NCI-H345 (cell line): ENCODE measurements around the gene PRKCZ.

ENCODE experiments used
- DNase-seq: peaks from one replicate; lab custom pipeline; 2025; lab: John Stamatoyannopoulos, UW

Gene PRKCZ

DNA sequence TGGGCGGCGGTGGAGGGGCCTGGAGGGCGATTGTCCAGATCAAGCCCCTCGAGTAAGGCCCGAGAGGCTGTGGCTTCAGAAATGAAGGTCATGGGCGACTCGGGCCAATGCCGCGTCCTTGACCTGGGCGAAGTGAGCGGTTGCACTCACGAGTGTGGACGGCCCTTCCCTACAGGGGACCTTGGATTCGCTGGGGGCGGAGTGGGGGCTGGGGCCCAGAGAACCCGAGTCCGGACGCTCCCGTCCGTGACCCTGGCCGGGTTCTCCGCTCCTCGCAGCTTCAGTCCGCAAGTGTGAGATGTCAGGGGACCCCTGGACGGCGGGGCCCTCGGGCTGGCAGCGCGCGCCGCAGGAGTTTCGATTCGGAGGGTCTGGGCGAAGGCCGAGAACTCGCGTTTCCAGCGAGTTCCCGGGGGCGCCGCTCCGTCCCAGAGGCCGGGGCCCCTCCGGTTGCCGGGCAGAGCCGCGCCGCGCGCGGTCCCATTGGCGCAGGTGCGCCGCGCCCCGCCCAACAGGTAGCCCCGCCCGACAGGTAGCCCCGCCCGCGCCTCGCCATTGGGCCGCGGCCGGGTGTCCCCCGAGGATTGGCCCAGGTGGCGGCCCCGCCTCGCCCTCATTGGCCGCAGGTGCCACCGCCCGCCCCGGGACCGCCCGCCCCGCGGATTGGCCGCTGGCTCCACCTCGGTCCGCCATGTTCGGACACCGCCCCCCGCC is at the start of gene PRKCZ:
PRKCZ (plus strand) TSS at position 694 of the 714 bp plus-strand sequence. CDS start 220 bp downstream, outside the sequence.
- peak; percentile 96 for DNase-seq

DNA sequence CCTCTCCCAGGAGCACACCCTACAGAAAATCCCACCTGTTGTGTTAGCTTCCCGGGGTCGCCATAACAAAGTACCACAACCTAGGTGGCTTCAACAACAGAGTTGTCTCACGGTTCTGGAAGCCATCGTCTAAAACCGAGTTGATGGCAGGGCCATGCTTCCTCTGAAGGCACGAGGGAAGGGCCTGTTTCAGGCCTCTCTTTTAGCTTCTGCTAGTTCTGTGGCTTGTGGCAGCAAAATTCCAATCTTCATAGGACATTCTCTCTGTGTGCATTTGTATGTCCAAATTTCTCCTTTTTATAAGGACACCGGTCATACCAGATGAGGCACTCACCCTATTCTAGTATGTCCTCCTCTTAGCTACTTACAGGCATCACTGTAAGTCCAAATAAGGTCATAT is 49.8 kb upstream of the PRKCZ start:
- no peak for DNase-seq

DNA sequence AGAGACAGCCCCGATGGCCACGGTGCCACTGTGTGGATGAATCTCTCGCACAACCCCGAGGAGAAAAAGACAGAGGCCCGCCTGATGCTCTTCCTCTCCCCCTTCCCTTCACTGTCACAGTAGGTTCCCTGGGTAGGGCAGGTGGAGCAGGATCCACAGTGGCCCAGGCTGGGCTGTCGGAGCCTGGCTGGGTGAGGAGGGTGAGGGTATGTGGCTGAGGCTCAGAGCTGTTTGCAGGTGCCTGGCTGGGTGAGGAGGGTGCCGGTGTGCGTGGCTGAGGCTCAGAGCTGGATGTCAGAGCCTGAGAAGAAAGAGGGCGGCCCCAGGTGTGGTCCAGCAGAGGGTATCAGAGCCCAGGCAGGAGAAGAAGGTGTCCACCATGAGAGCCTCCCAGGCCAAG is 49.4 kb upstream of the PRKCZ start:
- DNase-seq: no peak

DNA sequence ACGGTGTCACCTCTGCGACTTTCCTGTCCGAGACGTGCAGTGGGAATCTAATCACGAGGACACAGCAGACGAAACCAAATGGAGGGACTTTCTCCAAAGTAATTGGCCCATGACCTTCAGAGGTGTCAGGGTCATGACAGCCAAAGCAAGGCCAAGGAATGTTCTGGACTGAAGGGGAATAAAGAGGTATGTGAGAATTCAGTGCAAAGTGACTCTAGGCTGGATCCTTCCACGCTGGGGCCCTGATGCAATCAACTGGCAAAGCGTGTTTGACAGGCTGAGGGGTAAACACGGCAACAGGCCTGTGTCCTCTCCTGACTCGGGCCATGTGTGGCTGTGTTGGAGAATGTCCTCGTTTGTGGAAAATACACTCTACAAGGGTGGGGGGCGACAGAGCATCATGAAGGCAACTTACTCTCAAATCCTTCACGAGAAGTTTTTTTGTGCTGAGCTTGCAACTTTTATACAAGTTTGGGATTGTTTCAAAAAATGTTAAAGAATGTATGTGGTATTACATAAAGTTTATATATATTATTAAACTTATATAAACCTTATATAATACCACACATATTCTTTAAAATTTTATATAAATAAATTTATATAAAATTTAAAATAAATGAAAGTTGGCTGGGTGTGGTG is 48.3 kb upstream of the PRKCZ start:
- no peak for DNase-seq

DNA sequence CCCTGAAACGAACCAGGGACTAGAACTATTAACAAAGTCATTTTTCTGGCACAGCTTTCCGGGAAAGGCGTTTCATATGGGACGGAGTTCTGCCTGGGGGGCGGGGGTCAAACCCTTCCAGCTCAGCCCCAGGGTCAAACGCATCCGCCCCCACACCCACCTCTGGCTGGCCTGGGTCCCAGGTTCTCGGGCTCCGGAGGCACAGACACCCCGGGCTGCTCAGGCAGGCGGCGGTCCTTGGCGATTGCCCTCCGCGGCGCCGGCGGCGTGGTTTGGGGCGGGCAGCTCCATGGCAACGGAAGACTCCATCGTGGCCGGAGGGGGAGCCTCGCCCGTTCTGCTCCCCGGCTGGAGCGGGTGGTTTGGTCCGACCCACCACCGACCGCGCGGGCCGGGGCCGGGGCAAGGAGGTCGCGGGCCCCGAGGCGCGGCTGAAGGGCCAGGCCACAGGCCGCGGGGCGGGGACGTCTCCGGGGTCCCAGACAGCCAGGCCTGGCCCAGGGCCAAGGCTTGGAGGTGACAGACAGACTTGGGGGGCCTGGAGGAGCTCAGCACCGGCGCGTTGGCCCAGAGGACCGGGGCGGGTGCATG is 46.6 kb upstream of the PRKCZ start, which contains the start of gene CFAP74:
CFAP74 (minus strand) TSS at position 246 of the 591 bp plus-strand sequence. CDS start 12,830 bp downstream, outside the sequence.
- DNase-seq: peak; percentile 11

DNA sequence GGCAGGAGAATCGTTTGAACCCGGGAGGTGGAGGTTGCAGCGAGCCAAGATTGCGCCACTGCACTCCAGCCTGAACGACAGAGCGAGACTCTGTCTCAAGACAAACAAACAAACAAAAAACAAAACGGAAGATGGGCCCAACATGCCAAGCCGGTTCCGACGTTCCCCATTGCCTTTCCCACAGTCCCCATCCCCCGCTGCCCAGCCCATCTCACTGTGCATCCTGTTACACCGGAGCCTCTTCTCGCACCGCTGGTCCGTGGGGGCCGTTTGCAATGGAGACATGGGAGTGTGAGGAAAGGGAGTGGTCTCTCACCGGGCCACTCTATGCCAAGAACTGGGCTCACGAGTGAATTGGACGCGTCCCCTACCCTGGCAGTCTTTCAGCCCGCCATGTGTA is 45.4 kb upstream of the PRKCZ start:
- no peak for DNase-seq

DNA sequence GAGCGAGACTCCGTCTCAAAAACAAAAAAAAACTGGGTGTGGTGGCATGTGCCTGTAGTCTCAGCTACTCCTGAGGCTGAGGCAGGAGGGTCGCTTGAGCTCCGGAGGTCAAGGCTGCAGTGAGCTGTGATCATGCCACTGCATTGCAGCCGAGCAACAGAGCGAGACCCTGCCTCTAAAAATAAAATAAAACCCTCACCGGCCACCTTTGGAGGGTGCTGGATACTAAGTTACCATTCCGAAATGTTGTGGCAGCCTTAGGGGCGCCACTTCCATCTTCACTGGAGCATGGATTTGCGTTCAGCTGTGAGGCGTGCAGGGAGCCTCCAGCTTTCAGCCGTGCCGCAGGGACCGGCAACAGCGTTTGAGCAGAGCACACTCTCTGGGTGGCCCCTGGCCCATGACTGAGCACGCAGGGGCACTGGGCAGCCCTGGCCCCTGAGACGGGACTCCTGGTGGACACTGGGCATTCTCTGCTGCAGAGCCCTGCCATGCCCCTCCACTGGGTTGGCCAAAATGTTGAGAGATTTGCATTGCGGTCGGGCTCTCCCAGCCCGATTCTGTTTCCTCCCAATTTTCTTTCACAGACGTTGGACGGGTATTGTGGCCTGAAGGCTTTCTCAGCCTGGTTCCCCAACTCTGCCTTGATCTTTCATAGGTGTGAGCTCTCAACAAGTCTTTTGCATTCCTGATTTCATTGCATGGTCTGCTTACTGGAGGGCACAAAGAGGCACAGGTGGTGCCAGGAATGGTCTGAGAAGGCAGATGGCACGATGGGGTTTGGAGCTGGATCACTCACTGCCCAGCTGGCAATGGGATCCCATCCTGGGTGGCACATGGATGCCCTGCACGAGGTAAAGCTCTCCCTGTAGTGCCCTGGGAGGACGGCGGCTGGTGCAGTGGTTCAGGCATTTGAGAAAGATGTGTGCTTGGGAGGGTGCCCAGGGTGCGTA is 40.8 kb upstream of the PRKCZ start:
- no peak for DNase-seq

DNA sequence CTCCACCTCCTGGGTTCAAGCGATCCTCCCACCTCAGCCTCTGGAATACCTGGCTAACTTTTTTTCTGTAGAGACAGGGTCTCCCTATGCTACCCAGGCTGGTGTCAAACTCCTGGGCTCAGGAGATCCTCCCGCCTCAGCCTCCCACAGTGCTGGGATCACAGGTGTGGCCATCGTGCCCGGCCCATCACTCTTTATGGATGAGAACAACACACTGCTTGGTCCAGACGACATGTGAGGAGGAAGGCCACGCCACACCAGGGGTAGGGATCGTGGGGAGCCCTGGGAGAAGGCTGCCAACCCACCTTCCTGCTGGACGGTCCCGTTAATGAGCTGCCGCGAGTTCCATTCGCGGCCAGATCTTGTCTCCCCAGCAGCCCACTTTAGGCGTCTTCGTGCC is 36.0 kb upstream of the PRKCZ start:
- DNase-seq: no peak

DNA sequence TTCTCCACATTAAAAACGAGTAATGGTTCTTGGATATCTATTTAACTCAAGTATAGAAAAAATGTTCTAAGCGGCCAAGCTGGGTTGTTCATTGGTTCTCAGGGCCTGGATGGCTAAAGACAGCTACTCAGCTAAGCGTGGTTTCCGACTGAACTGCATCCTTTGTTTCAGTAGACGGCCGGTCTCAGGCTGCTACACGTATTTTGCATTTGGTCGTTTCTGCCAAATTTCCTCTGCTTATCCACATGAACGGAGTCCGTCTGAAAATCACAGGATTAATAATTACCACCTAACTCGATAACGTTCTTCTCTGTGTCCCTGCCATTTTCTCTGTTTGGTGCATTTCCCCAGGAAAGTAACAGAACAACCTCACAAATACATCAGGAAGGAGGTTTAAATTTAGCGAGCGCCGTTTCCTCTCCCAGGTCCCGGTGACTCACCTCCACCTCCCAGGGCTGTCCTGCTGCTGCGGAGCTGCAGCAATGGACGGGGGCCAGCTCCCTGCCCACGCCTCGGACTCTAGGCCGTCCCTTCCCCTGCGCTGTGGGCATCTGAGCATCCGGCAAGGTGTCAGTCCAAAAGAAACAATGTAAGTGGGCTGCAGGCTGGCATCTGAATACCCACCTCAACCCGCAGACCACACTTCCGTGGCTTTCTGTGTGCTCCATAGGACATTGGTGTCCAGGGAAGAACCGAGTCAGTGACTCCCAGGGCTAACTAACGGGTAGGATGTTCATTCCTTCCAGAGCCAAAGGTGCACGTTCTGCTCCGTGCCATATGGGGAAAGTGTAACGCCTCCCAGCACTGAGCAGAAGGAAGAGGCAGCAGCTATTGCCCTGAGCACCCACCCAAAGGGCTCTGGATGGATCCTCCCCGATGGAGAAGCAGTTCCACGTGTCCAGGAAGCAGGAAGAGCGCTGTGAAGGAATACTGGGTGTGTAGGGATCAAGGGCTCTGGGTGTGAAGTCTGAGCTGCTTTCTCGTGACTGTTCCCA is 35.2 kb upstream of the PRKCZ start:
- DNase-seq: no peak

DNA sequence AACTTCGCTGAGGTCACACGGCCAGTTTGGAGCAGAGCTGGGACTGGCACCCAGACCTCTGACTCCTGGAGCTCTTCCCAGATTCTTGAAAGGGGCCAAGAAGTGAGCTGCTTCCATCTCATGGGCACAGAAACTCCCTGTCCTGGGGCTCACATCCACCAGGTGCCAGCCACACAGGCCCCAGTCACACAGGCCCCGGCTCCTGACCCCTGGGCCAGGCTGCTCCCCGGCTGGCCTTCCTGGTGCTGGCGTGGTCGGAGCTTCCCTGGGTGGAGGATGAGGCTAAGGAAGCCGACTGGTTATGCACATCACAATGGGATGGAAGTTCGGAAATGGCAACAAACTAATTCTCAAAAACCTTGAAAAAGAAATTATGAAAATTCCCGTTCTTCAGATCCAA is 34.1 kb upstream of the PRKCZ start:
- DNase-seq: no peak

DNA sequence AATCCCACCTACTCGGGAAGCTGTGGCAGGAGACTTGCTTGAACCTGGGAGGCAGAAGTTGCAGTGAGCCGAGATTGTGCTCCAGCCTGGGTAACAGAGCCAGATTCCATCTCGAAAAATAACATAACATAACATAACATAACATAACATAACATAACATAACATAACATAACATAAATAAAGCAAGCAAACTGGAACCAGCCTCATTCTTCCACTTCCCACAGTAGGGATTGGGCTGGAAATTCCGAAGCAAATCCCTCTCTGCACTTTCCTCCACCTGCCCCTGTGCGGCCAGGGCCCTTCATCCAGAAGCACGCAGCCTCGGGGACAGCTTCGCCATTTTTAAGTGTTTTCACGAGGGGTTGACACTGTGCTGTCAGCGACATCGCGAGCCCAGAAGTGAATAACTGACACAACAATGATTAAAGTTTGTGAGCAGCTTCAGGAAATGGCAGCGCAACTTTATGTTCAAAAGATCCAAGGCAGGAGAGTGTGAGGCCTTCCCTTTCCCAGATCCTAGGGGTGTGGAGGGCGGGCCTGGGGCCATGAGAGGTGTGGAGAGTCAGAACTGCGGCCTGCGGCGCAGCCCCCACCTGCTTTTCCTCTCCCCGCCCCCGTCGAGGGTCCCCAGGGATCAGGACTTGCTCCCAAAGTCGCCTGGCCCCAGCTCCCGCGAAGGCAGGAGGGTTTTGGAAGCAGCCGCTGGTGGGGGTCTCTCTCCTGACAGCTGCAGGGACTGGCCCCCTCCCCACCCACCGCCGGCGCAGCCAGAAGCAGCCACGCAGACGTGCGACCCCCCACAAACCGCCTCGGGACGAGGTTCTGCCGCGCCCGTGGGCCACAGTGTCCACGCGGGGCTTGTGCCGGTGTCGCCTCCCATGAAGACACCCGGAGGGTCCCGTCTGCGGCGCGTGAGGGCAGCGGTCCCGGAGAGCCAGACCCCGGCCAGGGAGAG is 31.7 kb upstream of the PRKCZ start:
- DNase-seq: no peak

DNA sequence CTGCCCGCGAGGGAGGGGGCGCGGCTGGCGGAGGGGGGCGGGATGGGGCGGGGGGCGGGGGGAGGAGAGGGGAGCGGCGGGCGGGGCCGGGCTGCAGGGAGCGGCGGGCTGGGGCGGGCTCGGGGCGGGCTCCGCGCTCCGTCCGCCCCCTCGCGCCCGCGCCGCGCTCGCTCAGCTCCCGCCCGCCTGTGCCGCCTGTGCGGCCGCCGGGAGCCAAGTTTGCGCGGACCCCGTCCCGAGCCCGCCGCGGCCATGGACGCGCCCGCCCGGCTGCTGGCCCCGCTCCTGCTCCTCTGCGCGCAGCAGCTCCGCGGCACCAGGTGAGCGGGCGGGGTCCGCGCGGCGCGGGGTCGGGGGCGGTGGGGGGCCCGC is 31.1 kb upstream of the PRKCZ start, which contains the start of gene GABRD:
GABRD (plus strand) TSS at position 174 of the 372 bp plus-strand sequence; CDS start at position 253, 79 bp downstream.
- peak; percentile 19 for DNase-seq

DNA sequence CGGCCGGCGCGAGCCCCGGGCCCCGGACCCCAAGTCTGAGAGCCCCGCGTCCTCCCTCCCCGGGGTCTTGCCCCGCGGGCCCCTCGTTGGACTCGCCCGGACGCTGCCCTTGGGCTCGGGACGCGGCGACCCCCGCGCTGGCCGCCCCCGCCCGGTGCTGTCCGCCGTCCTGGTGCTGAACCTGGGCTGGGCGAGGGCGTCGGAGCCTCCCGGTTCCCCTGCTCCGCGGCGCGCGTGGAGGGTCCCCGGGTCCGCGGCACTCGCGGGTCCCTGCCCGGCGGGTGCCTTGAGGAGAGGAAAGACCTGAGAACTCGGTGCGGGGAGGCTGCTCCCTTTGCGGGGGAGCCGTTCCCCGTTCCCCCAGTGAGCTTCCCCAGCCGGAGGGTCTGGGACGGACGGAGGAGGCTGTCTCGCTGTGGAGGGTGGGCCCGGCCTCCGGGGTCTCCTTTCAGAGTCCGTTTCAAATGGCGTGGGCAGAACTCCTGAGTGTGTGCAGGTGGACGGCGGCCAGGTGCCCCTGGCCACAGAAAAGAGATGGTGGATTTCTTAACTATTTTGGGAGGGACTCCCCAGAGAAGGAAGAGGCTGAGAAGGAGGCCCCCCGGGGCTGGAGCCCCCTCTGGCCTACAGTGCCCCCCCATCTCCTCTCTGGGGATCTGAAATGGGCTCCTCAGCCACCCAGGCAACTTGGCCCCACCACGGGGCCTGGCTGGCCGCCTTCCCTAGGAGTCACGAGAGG is 30.5 kb upstream of the PRKCZ start:
- no peak for DNase-seq

DNA sequence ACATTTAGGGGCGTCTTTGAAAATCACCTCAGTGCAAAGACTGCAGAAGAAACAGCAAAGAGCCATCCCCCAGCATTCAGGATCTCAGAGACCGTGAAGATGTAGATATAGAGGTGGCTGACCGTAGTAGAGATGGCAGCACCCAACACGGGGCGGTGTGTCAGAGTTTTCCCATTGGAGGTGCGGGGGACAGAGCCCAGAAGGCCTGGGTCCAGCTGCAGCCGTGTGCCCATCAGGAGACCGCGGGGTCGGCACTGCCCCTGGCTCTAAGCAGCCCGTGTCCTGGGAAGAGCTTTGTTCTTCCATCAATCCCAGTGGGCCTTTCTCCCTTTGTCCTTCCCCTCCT is 29.9 kb upstream of the PRKCZ start:
- DNase-seq: no peak

DNA sequence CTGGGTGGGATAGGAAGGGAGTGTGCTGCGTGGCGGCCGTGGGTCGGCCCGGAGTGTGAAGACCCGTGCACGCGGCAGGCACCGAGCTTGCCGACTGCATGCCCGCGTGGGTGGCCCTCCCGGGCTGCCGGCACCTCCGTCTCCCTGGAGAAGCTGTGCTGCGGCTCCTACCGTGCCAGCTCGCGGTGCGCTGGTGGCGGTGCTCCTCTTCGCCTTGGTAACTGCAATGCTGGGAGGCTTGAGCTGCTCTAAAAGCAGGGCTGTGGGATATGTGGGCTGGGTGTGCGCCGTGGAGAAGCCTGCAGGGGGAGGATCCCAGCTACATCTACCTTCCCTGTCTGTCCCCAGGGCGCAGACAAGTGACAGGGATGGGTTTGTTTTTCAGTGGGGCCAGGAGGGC is 28.7 kb upstream of the PRKCZ start:
- no peak for DNase-seq

DNA sequence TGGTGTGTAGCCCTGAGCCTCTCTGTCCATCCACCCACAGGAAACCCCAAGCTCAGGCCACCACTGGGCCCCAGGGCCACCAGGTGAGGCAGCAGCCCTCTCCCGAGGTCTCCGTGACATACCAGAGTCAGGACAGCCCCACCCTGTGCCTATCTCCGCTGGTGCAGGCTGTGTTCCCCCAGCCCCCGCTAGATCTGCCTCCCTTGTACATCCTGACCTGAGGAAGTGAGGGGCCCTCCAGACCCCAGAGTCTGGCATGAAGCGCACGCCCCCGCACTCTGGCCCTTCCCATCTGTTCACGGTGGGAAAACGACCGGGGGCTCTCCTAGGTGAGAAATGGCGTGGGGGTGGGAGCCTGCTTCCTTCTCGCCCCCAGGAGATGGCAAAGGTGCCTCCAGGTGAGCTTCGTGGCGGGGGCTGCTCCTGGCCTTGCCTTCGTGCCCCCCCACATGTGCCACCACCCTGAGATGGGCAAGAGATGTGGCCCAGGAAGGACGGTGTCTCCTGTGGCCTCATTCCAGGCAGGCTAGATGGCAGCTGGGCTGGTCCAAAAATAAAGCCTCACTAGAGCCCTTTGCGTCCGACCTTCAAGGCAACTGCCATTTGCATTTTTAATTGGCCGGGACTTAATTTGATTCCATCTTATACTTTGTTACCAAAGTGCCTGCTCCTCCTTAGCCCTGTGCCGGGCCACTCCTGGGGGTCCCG is 28.0 kb upstream of the PRKCZ start:
- no peak for DNase-seq

DNA sequence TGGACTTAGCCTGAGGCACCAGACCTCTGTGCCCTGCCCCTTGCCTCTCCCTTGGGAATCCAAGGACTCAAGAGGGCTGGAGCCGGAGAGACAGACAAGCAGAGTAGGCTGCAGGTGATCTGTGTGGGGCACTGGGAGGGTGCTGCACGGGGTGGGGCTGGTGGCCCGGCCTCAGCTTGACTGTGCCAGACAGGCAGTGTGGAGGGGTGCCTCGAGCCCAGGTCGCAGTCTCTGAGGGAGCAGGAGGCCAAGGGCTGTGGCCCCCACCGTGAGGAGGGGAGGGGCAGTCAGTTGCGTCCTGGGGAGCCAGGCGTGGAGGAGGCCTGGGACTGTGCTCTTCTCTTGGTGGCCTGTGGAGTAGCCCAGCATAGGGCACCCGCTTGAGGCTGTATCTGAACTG is 27.0 kb upstream of the PRKCZ start:
- DNase-seq: no peak

DNA sequence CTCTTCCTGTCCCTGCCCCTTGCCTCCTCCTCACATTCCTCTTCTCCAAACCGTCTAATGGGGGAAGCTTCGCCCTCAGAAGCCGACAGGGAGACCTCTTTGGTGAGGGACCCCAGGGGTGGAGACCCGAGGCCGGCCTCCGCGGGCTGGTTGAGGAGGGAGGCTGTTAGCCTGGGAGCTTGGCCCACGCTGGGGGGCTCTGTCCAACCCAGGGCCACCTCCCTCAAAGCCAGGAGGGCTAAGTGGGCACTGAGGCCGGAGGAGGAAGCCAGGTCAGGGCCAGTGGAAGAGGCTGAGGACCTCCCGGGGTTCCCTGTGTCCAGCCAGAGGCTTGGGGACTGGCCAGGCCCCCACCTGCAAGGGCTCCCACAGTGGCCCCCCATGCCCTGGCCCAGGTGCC is 25.8 kb upstream of the PRKCZ start:
- DNase-seq: no peak
